Measurements from ENCODE around the gene RHBDF2.
"Not testable (repeated sequence)": the region's sequence is repeated elsewhere in the genome, so short reads cannot be mapped to it uniquely, and the experiment has no call there.

RHBDF2 gene

GRCh38 chr17:76513306-76513692 lies 12.1 kb upstream of the RHBDF2 start:
- no peak overlapping the region for H3K4me3 ChIP-seq (ENCODE audit: control insufficient read depth, low read depth, low read length)
- DNase-seq (ENCODE audit: low read depth): no peak
- TF ChIP-seq CTCF (IDR thresholded peaks at IDR 0.05; ENCODE audit: control insufficient read depth, insufficient read depth, low read depth, low read length, missing control alignments): no peak

DNA sequence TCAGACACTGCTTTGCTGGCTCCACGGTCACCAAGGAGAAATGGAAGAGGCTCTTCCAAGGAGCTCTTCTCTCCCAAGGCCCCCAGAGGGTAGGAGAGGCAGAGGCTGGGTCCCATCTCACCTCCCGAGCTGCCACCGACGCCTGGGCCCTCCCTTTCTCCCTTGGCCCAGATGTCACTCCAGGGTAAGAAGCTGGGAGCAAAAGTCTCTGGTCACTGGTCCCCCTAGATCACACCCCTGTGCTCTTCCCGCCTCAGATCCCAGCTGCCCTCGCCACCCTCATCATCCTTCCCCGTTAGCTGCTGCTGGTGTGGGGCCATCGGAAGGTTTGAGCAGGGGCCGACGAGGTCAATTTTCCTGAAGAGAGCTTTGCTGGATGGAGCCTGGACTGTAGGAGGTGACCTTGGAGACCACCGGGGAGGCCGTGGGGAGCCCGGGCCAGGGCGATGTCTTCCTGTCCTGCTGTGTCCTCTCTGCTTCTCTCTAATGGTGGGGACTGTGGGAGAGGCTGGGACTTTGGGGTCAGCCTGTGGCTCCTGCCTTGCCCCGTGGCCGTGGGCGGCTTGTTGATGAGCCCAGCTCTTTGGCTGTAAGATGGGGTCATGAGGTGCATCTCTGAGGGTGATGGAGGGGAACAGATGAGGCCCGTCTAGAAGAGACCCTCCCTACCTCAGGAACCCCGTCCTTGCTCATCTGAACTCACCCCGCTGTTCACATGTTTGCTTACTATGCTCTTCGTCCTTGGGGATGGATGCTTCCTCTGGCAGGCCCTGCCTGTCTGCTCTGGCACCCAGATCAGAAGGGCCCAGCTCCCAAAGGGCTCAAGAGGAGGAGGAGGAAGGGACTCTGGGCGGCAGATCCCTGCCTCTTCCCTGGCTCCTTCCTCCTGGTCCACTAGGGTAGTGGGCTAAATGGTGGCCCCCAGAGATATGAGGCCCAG lies 11.4 kb upstream of the RHBDF2 start:
- H3K4me3 ChIP-seq (ENCODE audit: control insufficient read depth, low read depth, low read length): no peak overlapping the region
- no peak for DNase-seq (ENCODE audit: low read depth)
- no peak for TF ChIP-seq CTCF (IDR thresholded peaks at IDR 0.05; ENCODE audit: control insufficient read depth, insufficient read depth, low read depth, low read length, missing control alignments)

- TF ChIP-seq CTCF (IDR thresholded peaks at IDR 0.05; ENCODE audit: control insufficient read depth, insufficient read depth, low read depth, low read length, missing control alignments): no peak
- no peak for DNase-seq (ENCODE audit: low read depth)
- H3K4me3 ChIP-seq (ENCODE audit: control insufficient read depth, low read depth, low read length): no peak overlapping the region
Measured at GRCh38 chr17:76511668-76512365, 10.6 kb upstream of the RHBDF2 start.

GRCh38 chr17:76510831-76511244 lies 9.6 kb upstream of the RHBDF2 start:
- TF ChIP-seq CTCF (IDR thresholded peaks at IDR 0.05; ENCODE audit: control insufficient read depth, insufficient read depth, low read depth, low read length, missing control alignments): no peak
- no peak for DNase-seq (ENCODE audit: low read depth)
- H3K4me3 ChIP-seq (ENCODE audit: control insufficient read depth, low read depth, low read length): no peak overlapping the region

GRCh38 chr17:76508472-76509063 lies 7.3 kb upstream of the RHBDF2 start:
- H3K4me3 ChIP-seq (ENCODE audit: control insufficient read depth, low read depth, low read length); DNase-seq (ENCODE audit: low read depth): not testable (repeated sequence)

- no peak overlapping the region for H3K4me3 ChIP-seq (ENCODE audit: control insufficient read depth, low read depth, low read length)
- DNase-seq (ENCODE audit: low read depth): no peak
- peak; percentile 94 for TF ChIP-seq CTCF (IDR thresholded peaks at IDR 0.05; ENCODE audit: control insufficient read depth, insufficient read depth, low read depth, low read length, missing control alignments)
Measured at GRCh38 chr17:76506408-76507345, 5.5 kb upstream of the RHBDF2 start.
